ENCODE results near the gene ZNF524. TPM values are rescaled to one million over a fixed set of nuclear protein-coding genes. Genes with fewer than 3 reads are reported as not detected.
A peak's percentile ranks its signal among the peaks of the same experiment; 100 is the strongest.

ZNF524 gene
- polyA plus RNA-seq, 2 of the 4 experiments (the other 2 are of a cell fraction) = 6.4 to 9.7 TPM

DNA sequence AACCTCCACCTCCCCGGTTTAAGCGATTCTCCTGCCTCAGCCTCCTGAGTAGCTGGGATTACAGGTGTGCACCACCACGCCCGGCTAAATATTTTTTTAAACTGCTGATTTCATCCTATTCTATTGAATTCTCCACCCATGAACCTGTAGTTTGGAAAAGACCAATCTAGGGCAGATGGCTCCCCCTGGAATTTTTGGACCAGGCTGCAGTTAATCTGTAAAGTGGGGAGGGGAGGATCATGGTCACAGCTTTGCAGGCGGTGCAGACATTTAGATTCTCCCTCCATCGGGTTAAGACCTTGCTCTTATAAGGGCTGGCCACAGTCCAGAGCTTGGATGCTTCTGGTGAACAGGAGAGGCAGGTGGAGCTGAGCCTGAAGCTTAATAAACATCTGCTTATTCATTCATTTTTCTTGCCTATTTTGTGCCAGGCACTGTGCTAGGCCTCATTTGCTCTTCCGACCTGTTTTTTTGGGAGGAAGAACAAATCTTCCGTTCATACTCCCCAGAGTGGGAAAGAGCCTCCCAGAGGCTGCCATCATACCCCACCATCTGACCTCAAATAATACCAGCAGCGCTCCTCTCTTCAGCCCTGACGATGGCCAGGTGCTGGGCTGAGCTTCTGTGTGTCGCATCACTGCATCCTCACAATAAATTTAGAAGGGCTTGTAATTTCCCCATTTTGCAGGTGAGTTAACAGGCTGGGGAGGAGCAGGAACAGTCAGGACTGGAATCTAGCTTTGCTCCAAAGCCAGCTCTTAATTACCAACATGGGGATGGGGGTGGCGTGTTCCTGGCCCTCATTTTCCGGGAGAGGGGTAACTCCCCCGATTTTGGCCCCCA, 47.0 kb downstream of the ZNF524 start:
- Histone ChIP-seq H3K4me2 (peak overlapping the region; percentile 98), H3K27ac (peak overlapping the region; percentile 96 to 98), H3K4me3 (peak overlapping the region; percentile 84), H3K9me3 (no peaks in the 10 kb centered on the region), H3K4me1 (peaks cover 39% of the 10 kb centered on the region)
- no peak for FAIRE-seq
- ATAC-seq = no peak
- ChIA-PET POLR2A (interaction anchor here (0.6 to 1.4 kb wide), 5 partner anchors 11 to 367 kb away, joined by 3 to 12 read pairs (median 4); partner anchors contain the start of genes FIZ1 and ZNF784), CTCF (interaction anchor here (0.6 to 6.3 kb wide), 9 partner anchors 10 to 559 kb away, joined by 3 to 70 read pairs (median 4); no protein-coding TSS in a partner anchor)
- DNase-seq (ENCODE audit: low read depth in 1 of 2, low spot score in 1 of 2) = no peak
- TF ChIP-seq CHD2 (IDR thresholded peaks at IDR 0.05; ENCODE audit: low read length, partially characterized antibody) = no peak
- TF ChIP-seq ZNF302 (CRISPR knock-in tag; IDR thresholded peaks at IDR 0.05) = no peak
- no peak for TF ChIP-seq HOXB13 (CRISPR knock-in tag; IDR thresholded peaks at IDR 0.05; ENCODE audit: low read depth)
- no peak for TF ChIP-seq JUN (IDR thresholded peaks at IDR 0.05)
- no peak for TF ChIP-seq CEBPB (IDR thresholded peaks at IDR 0.05)
- TF ChIP-seq NR3C1 (IDR thresholded peaks at IDR 0.05) = no peak
- TF ChIP-seq, protein P1, sequence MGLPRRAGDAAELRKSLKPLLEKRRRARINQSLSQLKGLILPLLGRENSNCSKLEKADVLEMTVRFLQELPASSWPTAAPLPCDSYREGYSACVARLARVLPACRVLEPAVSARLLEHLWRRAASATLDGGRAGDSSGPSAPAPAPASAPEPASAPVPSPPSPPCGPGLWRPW (IDR thresholded peaks at IDR 0.05) = no peak
- no peak for TF ChIP-seq HOXA7 (CRISPR knock-in tag; IDR thresholded peaks at IDR 0.05)
- no peak for TF ChIP-seq RFX5 (IDR thresholded peaks at IDR 0.05)
- TF ChIP-seq EP300 (IDR thresholded peaks at IDR 0.05) = no peak
- TF ChIP-seq TFCP2L1 (CRISPR knock-in tag; IDR thresholded peaks at IDR 0.05) = no peak
- TF ChIP-seq KDM1A (IDR thresholded peaks at IDR 0.05; ENCODE audit: low read depth) = no peak
- TF ChIP-seq ZFP36 (IDR thresholded peaks at IDR 0.05; ENCODE audit: borderline replicate concordance, partially characterized antibody) = no peak
- 51% methylated on average over 14 of the region's 14 CpGs for WGBS (ENCODE audit: missing lambda C conversion rate)

DNA sequence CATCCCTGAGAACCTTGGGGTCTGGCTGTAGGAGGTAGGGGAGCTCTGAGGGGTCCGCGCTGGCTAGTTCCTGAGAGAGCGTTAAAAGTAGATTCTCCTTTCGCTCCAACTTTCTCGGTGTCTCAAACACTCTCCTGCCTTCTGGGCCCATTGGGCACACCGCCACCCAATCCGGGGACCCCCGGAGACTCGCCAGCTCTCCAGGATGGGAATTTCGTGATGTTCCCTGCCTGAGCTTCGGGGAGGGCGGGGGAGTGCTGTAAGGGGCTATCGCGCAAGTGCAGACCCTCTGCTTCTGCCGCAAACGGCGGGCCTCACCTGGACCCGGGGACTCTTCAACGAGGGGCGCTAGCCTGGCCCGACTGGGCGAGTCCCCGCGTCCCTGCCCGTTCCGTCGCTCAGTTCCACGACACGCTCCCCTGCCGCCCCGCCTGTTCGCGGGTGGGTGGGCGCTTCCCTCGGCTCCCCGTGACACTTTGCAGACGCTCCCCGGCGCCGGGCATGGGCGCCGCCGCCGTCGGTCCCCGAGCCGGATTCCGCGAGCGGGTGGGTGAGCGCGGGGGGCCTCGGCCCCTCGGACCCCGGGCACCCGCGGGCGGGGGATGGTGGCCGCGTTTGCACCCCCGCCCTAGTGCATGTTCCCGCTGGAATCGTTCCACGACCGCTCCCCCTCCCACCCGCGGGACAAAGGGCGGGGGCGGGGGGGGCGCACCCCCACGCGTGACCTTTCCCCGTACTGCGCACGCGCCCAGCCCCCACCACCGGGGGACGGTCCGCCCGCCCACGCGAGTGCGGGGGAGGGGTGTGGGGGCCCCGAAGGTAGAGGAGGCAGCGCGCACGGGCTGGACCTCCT, 47.9 kb downstream of the ZNF524 start, which contains the start of gene CCDC106:
Gene CCDC106, plus strand, starts transcription at position 481 of the 853 bp plus-strand sequence. CDS start 835 bp downstream, outside the sequence.
- POLR2A ChIA-PET = interaction anchor here (0.6 to 1.4 kb wide), 5 partner anchors 12 to 368 kb away, joined by 3 to 12 read pairs (median 4); partner anchors contain the start of genes FIZ1 and ZNF784
- FAIRE-seq = no peak
- peak within 1 kb of the TSS; percentile 98 for H3K4me2 ChIP-seq
- TF ChIP-seq FOXS1 (CRISPR knock-in tag; IDR thresholded peaks at IDR 0.05) (no peak), ZFP36 (IDR thresholded peaks at IDR 0.05; ENCODE audit: borderline replicate concordance, partially characterized antibody) (no peak), NFE2L2 (conservative IDR thresholded peaks at IDR 0.05; ENCODE audit: low read length) (no peak), CEBPB (IDR thresholded peaks at IDR 0.05) (no peak), JUNB (IDR thresholded peaks at IDR 0.05) (no peak), RNF2 (IDR thresholded peaks at IDR 0.05; ENCODE audit: borderline replicate concordance, low read depth) (no peak), POLR2AphosphoS2 (conservative IDR thresholded peaks at IDR 0.05; ENCODE audit: low read length) (no peak), PHF8 (IDR thresholded peaks at IDR 0.05; ENCODE audit: borderline replicate concordance, low read depth) (peak; percentile 43; the same call in 1 of the 2 replicates), ZNF302 (CRISPR knock-in tag; IDR thresholded peaks at IDR 0.05) (no peak), FOSB (CRISPR knock-in tag; IDR thresholded peaks at IDR 0.05) (no peak)
- TF ChIP-seq, protein P2, sequence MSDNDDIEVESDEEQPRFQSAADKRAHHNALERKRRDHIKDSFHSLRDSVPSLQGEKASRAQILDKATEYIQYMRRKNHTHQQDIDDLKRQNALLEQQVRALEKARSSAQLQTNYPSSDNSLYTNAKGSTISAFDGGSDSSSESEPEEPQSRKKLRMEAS (IDR thresholded peaks at IDR 0.05) = peak; percentile 30; the same call in 1 of the 2 replicates
- TF ChIP-seq, protein P3, sequence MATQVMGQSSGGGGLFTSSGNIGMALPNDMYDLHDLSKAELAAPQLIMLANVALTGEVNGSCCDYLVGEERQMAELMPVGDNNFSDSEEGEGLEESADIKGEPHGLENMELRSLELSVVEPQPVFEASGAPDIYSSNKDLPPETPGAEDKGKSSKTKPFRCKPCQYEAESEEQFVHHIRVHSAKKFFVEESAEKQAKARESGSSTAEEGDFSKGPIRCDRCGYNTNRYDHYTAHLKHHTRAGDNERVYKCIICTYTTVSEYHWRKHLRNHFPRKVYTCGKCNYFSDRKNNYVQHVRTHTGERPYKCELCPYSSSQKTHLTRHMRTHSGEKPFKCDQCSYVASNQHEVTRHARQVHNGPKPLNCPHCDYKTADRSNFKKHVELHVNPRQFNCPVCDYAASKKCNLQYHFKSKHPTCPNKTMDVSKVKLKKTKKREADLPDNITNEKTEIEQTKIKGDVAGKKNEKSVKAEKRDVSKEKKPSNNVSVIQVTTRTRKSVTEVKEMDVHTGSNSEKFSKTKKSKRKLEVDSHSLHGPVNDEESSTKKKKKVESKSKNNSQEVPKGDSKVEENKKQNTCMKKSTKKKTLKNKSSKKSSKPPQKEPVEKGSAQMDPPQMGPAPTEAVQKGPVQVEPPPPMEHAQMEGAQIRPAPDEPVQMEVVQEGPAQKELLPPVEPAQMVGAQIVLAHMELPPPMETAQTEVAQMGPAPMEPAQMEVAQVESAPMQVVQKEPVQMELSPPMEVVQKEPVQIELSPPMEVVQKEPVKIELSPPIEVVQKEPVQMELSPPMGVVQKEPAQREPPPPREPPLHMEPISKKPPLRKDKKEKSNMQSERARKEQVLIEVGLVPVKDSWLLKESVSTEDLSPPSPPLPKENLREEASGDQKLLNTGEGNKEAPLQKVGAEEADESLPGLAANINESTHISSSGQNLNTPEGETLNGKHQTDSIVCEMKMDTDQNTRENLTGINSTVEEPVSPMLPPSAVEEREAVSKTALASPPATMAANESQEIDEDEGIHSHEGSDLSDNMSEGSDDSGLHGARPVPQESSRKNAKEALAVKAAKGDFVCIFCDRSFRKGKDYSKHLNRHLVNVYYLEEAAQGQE (IDR thresholded peaks at IDR 0.05) = peak; percentile 41
- TF ChIP-seq, protein P4, sequence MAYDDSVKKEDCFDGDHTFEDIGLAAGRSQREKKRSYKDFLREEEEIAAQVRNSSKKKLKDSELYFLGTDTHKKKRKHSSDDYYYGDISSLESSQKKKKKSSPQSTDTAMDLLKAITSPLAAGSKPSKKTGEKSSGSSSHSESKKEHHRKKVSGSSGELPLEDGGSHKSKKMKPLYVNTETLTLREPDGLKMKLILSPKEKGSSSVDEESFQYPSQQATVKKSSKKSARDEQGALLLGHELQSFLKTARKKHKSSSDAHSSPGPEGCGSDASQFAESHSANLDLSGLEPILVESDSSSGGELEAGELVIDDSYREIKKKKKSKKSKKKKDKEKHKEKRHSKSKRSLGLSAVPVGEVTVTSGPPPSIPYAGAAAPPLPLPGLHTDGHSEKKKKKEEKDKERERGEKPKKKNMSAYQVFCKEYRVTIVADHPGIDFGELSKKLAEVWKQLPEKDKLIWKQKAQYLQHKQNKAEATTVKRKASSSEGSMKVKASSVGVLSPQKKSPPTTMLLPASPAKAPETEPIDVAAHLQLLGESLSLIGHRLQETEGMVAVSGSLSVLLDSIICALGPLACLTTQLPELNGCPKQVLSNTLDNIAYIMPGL (CRISPR knock-in tag; IDR thresholded peaks at IDR 0.05; ENCODE audit: borderline replicate concordance) = no peak
- TF ChIP-seq, protein P5, sequence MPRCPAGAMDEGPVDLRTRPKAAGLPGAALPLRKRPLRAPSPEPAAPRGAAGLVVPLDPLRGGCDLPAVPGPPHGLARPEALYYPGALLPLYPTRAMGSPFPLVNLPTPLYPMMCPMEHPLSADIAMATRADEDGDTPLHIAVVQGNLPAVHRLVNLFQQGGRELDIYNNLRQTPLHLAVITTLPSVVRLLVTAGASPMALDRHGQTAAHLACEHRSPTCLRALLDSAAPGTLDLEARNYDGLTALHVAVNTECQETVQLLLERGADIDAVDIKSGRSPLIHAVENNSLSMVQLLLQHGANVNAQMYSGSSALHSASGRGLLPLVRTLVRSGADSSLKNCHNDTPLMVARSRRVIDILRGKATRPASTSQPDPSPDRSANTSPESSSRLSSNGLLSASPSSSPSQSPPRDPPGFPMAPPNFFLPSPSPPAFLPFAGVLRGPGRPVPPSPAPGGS (IDR thresholded peaks at IDR 0.05) = 0 out of 3 replicates have a peak, but pooled peaks have one; percentile 74
- TF ChIP-seq, protein P6, sequence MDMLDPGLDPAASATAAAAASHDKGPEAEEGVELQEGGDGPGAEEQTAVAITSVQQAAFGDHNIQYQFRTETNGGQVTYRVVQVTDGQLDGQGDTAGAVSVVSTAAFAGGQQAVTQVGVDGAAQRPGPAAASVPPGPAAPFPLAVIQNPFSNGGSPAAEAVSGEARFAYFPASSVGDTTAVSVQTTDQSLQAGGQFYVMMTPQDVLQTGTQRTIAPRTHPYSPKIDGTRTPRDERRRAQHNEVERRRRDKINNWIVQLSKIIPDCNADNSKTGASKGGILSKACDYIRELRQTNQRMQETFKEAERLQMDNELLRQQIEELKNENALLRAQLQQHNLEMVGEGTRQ (IDR thresholded peaks at IDR 0.05) = no peak

More for the DNA sequence above, 47.9 kb downstream of the ZNF524 start, which contains the start of gene CCDC106:
- CTCF ChIA-PET = interaction anchor here (0.6 to 6.3 kb wide), 9 partner anchors 11 to 560 kb away, joined by 3 to 70 read pairs (median 7); no protein-coding TSS in a partner anchor
- DNase-seq (ENCODE audit: low read depth in 1 of 2, low spot score in 1 of 2) (peak; percentile 77 to 80), ATAC-seq (peak; percentile 28 to 62; a peak in 3 of 6 replicates)
- WGBS (ENCODE audit: missing lambda C conversion rate) = 17% methylated on average over 22 of the region's 87 CpGs
- Histone ChIP-seq H3K4me1 (peaks cover 34% of the 10 kb centered on the region), H3K27ac (peak within 1 kb of the TSS; percentile 96 to 98), H3K4me3 (peak within 1 kb of the TSS; percentile 84), H3K9me3 (no peaks in the 10 kb centered on the region)

All from A549 (cell line).